ENCODE results near the gene PRPF31. TPM values are rescaled to one million over a fixed set of nuclear protein-coding genes. Genes with fewer than 3 reads are reported as not detected.

PRPF31 gene
- total and polyA plus RNA-seq, 9 of the 15 experiments (the other 6 are each of a cell fraction or from before 2014, with no cell fraction given): 5.8 to 92.2 (median 69.2) TPM

DNA sequence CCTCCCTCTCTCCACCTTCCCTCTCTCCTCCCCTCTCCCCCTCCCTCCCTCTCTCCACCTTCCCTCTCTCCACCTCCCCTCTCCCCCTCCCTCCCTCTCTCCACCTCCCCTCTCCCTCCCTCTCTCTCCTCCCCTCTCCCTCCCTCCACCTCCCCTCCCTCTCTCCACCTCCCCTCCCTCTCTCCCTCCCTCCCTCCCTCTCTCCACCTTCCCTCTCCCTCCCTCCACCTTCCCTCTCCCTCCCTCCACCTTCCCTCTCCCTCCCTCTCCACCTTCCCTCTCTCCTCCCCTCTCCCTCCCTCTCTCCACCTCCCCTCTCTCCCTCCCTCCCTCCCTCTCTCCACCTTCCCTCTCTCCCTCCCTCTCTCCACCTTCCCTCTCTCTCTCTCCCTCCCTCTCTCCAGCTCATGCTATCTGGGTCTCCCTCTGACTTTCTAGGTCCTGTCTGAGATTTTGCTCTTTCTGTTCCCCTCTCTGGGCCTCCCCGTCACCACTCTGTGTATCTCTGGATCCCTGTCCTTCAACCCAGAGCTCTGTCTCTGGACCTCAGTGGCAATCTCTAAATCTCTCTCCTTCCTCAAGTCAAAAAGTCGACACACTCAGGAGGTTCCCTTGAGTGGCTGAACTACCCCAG, 18.5 kb downstream of the PRPF31 start:
- FAIRE-seq: no peak
- no peak overlapping the region for H3K4me2 ChIP-seq (ENCODE audit: insufficient read depth, low read length)
- peaks cover 15% of the 10 kb centered on the region for H3K79me2 ChIP-seq (ENCODE audit: control insufficient read depth, insufficient read depth, low read length)
- intact Hi-C loops (cut with micrococcal nuclease): no loop called here
- no peak overlapping the region for H2AFZ ChIP-seq (ENCODE audit: low read depth, low read length)
- no peak overlapping the region for H3K27ac ChIP-seq (ENCODE audit: extremely low read depth, low read depth, low read length)
- H3K27me3 ChIP-seq (ENCODE audit: control insufficient read depth in 2 of 2, insufficient read depth in 2 of 2, low read length in 2 of 2): no peaks in the 10 kb centered on the region
- CTCF ChIA-PET (ENCODE audit: low intra/inter-chr PET ratio): no interaction called here
- no peak overlapping the region for H3K4me3 ChIP-seq
- 44% methylated on average over 2 of the region's 2 CpGs for WGBS (ENCODE audit: insufficient coverage, low coverage, missing lambda C conversion rate)
- H3K9ac ChIP-seq (ENCODE audit: insufficient read depth in 1 of 2, low read depth in 2 of 2, low read length in 2 of 2): no peak overlapping the region
- no peaks in the 10 kb centered on the region; the same call in 1 of the 2 replicates for H4K20me1 ChIP-seq (replicated peaks; ENCODE audit: control insufficient read depth, insufficient read depth, low read length)
- peaks cover 4% of the 10 kb centered on the region for H3K9me1 ChIP-seq (ENCODE audit: control insufficient read depth, insufficient read depth, low read length)
- no peaks in the 10 kb centered on the region for H3K9me3 ChIP-seq (replicated peaks; ENCODE audit: control insufficient read depth, insufficient read depth, low read depth, low read length)
- peaks cover 26% of the 10 kb centered on the region; the same call in 2 of the 3 replicates for H3K36me3 ChIP-seq (ENCODE audit: control insufficient read depth, insufficient read depth, low read length)
- no peak for DNase-seq (ENCODE audit: extremely low read depth in 1 of 4, low spot score in 3 of 4)
- H3K4me1 ChIP-seq (replicated peaks in 1 of 2; ENCODE audit: control insufficient read depth in 2 of 2, insufficient read depth in 2 of 2, low read length in 2 of 2): peaks cover 10 to 18% of the 10 kb centered on the region in 2 experiments; a peak in 4 of 5 replicates
- POLR2A ChIA-PET: no interaction called here
- no peak for ATAC-seq
- in situ Hi-C loops (cut with MboI): no loop called here
- BruUV-seq (replicated peaks): no TSS peak
- no peak for TF ChIP-seq TBP (optimal IDR thresholded peaks at IDR 0.05; ENCODE audit: low read depth, low read length)
- TF ChIP-seq CREB1 (IDR thresholded peaks at IDR 0.05): no peak
- TF ChIP-seq CREB1 (CRISPR knock-in tag; IDR thresholded peaks at IDR 0.05): no peak
- TF ChIP-seq TSC22D4 (tag; IDR thresholded peaks at IDR 0.05): no peak
- TF ChIP-seq MIER1 (IDR thresholded peaks at IDR 0.05; ENCODE audit: low read depth): no peak
- no peak for TF ChIP-seq CCNT2 (IDR thresholded peaks at IDR 0.05; ENCODE audit: borderline replicate concordance, extremely low read depth, insufficient read length, low read depth, low read length)
- no peak for TF ChIP-seq GATA2 (CRISPR knock-in tag; IDR thresholded peaks at IDR 0.05)
- no peak for TF ChIP-seq ARID1B (IDR thresholded peaks at IDR 0.05)
- no peak for TF ChIP-seq TCF7L2 (IDR thresholded peaks at IDR 0.05; ENCODE audit: low read depth, low read length)
- no peak for TF ChIP-seq POLR2AphosphoS2 (IDR thresholded peaks at IDR 0.05; ENCODE audit: low read length)
- no peak for TF ChIP-seq ETV1 (tag; conservative IDR thresholded peaks at IDR 0.05; ENCODE audit: low read depth)
- TF ChIP-seq KLF6 (CRISPR knock-in tag; IDR thresholded peaks at IDR 0.05; ENCODE audit: borderline replicate concordance): no peak
- TF ChIP-seq, protein P1, sequence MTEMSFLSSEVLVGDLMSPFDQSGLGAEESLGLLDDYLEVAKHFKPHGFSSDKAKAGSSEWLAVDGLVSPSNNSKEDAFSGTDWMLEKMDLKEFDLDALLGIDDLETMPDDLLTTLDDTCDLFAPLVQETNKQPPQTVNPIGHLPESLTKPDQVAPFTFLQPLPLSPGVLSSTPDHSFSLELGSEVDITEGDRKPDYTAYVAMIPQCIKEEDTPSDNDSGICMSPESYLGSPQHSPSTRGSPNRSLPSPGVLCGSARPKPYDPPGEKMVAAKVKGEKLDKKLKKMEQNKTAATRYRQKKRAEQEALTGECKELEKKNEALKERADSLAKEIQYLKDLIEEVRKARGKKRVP (CRISPR knock-in tag; IDR thresholded peaks at IDR 0.05): no peak
- no peak for TF ChIP-seq ZNF282 (CRISPR knock-in tag; IDR thresholded peaks at IDR 0.05)
- no peak for TF ChIP-seq SFPQ (IDR thresholded peaks at IDR 0.05; ENCODE audit: low read depth, low read length)
- TF ChIP-seq ZNF280B (CRISPR knock-in tag; IDR thresholded peaks at IDR 0.05): no peak
- TF ChIP-seq ZNF140 (CRISPR knock-in tag; IDR thresholded peaks at IDR 0.05): no peak
- TF ChIP-seq ZNF384 (IDR thresholded peaks at IDR 0.05; ENCODE audit: low read depth, low read length): no peak
